ENCODE measurements around the gene DNAJC10.

DNAJC10 gene

GRCh38 chr2:182798736-182799135 lies 82.7 kb downstream of the DNAJC10 start:
- no peak for FAIRE-seq

DNA sequence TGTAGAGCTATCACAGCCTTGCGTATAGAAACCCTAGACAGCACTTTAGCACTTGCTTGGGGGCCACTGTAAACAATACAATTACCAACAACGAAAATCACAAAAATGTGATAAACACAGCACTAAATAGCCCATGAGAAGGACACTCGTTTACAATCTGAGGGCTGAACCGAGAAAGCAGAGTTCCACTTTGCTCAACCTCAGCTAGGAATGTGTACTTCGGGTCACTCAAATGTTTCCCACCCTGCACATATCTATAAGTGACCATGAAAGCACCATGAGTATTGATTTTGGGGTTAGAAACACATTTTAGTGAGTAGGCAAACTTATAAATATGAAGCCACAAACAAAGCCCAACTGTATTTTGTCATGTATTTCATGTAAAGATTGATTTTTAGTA lies 88.1 kb downstream of the DNAJC10 start:
- FAIRE-seq, result no peak

- no peak for FAIRE-seq
Observed at GRCh38 chr2:182807319-182807718, 91.3 kb downstream of the DNAJC10 start.

GRCh38 chr2:182810087-182810486 lies 94.0 kb downstream of the DNAJC10 start:
- no peak for FAIRE-seq

DNA sequence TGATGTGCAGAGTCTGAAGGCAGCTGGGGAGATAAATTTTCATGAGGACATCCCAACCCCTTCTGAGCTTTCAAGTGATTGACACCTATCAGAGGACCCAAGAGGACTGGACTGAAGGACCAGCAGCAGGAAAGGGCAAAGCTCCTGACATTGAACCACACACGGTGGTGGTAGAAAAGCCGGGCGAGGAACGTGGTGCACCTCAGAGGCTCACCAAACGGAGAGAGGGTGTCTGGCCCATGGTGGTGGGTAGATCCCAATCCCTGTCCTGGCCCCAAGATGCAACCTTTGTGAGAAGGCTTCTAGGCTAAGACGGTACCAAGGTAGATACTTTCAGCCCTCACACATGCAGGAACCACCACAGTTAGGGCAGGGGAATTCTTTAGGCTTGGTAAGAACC lies 98.3 kb downstream of the DNAJC10 start:
- no peak for FAIRE-seq

GRCh38 chr2:182814804-182815203 lies 98.7 kb downstream of the DNAJC10 start:
- no peak for FAIRE-seq

GRCh38 chr2:182816866-182817265 lies 100.8 kb downstream of the DNAJC10 start:
- no peak for FAIRE-seq

GRCh38 chr2:182817558-182817957 lies 101.5 kb downstream of the DNAJC10 start:
- FAIRE-seq, result no peak

GRCh38 chr2:182818501-182818900 lies 102.4 kb downstream of the DNAJC10 start:
- FAIRE-seq, result no peak

DNA sequence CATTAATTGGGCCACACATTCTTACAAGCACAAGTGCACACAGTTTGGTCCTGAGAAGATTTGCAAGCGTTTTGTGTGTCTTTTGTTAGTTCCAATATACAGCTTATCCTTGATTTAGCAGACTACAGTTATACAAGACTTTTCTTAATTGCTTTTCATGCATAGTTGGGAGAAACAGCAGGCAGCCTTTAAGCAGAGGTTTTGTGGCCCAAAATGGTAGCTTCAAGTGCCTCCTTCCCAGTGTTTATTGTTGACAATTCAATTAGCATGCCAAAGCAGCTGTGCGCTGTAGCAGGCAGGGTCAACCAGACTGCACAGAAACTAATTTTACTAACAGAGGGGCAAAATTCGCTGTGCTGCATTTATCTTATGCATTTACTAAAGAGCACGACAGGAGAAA lies 102.9 kb downstream of the DNAJC10 start:
- no peak for FAIRE-seq

GRCh38 chr2:182819412-182819811 lies 103.4 kb downstream of the DNAJC10 start:
- FAIRE-seq, result no peak

DNA sequence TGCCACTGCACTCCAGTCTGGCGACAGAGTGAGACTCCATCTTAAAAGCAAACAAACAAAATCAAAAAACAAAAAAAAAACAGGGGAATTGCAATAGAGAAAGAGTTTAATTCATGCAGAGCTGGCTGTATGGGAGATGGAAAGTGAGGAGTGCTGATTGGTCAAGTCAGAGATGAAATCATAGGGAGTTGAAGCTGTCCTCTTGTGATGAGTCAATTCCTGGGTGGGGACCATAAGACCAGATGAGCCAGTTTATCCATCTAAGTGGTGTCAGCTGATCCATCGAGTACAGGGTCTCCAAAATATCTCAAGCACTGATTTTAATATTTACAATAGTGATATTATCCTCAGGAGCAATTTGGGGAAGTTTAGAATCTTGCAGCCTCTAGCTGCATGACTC lies 105.1 kb downstream of the DNAJC10 start:
- no peak for FAIRE-seq

GRCh38 chr2:182822733-182823132 lies 106.7 kb downstream of the DNAJC10 start:
- no peak for FAIRE-seq

DNA sequence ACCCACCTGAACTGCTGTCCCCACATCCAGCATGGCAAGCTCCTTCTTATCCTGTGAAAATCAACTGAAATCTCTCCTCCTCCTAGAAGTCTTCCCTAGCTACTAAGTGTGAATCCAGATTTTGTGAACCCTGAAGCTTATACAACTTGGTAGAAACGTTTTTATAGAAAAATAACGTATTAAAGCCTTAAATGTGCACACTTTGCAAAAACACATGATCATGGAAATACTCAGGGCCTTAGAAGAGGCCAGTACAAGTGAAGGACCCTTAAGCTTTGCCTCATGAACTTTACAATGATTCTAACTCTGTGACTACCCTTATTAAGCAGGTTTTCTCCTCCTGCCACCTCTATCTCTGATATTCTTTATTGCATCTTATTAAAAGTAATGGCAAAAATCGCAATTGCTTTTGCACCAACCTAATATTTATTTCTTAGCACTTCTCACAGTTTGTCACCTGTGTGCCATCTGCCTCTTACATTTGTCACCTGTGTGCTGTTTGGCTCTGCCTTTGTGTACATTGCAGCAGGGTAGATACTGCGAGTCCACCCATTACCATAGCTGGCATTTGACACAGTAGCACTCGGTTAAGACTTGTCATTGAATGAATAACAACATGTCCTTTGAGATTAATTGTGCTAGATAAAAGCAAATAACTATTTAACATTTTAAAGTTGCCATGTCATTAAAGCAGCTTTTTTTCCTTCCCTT lies 108.2 kb downstream of the DNAJC10 start:
- no peak for FAIRE-seq

DNA sequence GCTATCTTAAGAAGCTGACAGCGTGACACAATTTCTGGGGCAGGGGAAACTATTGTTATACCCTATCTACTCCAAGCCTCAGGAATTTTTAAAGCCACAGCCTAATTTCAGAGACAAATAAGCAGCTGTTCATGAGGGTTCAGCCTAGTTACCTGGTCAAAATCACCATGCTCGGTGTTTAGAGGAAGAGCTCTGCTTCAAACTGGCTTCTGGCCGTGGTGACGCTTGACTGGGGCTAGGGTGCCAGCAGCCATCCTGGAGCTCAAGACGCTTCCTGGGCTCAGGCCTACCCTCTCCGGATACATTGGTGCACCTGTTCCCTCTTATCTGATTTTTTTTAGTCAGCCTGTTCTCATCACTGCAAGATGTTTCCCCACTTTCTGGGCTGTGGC lies 108.7 kb downstream of the DNAJC10 start:
- no peak for FAIRE-seq

DNA sequence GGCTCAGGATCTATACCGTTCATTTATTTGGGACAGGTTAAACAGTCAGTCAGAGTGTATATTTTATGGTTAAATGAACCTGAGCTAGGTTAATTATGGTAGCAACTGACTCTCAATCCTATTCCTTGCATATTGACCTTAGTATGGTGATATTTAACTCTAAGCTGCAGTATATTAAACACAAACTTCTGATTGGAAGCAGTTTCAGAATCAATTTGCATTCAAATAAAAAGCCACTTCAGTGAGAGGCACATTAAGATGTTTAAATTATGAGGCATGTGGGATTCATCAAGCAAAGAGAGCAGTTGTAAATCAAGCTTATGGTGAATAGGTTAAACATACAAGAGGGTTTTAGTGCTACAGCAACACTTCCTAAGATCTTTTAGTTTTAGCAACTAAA lies 110.0 kb downstream of the DNAJC10 start:
- FAIRE-seq, result no peak

DNA sequence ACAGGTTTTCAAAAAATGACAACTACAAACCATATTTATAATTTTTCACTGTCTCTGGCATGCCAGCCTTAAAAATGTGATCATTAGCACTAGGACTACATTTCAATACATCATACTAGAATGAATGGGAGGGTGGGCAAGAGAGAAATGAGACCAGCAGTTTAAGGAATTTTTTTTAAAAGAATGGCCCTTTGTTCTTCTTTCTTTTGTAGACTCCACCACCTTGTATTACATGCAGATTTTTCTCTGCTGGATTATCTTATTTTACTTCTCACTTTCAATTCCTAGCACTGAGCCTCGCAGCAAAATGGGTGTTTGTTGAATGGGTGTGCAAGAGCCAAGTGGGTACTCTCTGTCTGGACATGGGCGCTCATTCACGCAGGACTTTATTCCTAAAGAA lies 110.4 kb downstream of the DNAJC10 start:
- no peak for FAIRE-seq

DNA sequence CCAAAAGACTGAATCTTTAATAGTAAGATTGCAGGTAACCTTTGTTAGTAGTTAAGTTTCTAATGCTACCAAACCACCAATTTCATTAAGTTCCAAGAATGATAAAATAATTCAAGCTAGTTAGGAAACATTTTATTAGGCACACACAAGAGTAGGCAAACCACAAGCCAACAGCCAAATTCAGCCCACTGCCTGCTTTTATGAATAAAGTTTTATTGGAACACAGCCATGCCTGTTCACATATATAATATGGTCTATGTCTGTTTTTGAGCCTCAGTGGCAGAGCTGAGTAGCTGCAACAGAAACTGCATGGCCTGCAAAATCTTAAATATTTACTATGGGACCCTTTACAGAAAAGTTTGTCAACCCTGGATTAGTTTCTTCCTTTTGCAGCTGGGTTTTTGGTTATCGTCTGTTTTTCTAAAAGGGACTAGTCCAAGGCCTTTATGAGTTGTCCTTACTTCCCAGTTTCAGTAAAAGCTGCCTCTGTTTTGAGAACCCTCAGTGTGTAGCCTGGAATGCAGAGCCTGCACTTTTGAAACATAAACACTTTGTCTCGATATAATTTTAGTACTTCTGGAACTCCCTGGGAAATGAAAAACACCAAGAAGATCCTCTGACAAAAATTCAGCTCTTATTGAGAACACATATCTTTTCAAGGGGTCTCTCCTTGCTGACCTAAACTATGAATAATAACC lies 111.3 kb downstream of the DNAJC10 start:
- no peak for FAIRE-seq

GRCh38 chr2:182831101-182831500 lies 115.0 kb downstream of the DNAJC10 start:
- FAIRE-seq, result no peak

- FAIRE-seq, result no peak
Observed at GRCh38 chr2:182831921-182832320, 115.9 kb downstream of the DNAJC10 start.

DNA sequence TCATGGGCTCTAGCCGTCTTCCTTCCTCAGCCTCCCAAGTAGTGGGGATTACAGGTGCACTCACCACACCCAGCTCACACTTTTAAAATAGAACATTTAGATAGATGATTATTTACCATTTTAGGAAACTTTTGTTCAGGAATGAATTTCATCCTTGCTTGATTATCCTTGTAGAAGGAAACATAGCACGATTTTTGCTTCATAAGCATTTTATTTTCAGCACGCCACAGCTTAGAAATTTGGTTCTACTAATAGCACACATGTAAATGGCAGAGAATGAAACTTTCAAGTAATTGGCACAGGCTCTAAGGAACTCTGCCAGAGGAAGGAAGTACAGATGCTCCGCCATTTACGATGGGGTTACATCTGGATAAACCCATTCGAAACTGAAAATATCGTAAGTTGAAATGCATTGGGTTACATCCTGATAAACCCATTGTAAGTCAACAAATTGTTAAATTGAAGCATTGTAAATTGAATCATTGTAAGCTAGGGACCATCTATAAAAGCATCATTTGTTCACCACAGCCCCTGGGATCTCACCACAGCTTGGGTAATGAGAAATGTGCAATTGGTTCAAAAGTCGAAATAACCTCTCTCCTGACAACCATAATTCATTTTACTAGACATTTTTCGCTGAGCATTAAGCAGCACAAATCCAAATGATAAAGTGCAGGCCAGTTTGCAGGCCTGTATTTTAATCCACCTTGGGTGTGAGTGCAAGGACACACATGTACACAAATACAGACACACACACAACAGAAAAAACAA lies 117.2 kb downstream of the DNAJC10 start:
- no peak for FAIRE-seq

- no peak for FAIRE-seq
Observed at GRCh38 chr2:182834293-182834692, 118.2 kb downstream of the DNAJC10 start.

- FAIRE-seq, result no peak
Observed at GRCh38 chr2:182836451-182836850, 120.4 kb downstream of the DNAJC10 start.

Measured in G401.6 (cell line).